SH-SY5Y (cell line): ENCODE measurements around the gene GPR132.

Source experiments
- GATA2 ChIP-seq: IDR thresholded peaks from 2 replicates; pipeline ENCODE4 v1.6.1; 2011; ENCODE audit warnings: mild to moderate bottlenecking, low read depth, low read length
- GATA3 ChIP-seq: IDR thresholded peaks from 2 replicates; pipeline ENCODE4 v1.6.1; 2011; ENCODE audit warnings: low read depth, mild to moderate bottlenecking, low read length, moderate library complexity

DNA sequence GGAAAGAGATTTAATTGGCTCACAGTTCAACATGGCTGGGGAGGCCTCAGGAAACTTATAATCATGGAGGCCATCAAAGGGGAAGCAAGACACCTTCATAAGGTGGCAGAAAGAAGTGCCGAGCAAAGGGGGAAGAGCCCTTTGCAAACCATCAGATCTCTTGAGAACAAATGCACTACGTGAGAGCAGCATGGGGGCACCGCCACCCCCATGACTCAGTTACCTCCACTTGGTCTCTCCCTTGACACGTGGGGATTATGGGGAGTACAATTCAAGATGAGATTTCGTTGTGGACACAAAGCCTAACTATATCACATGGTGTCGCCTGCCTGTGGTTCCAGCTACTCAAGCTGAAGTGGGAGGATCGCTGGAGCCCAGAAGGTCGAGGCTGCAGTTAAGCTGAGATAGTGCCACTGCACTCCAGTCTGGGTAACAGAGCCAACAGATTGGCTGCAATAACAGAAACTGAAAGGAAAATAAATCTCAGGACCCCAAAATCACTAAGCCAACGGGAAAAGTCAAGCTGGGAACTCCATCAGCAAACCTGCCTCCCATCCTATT lies 34.3 kb downstream of the GPR132 start:
- TF ChIP-seq GATA2, result no peak
- TF ChIP-seq GATA3, result no peak
